HG02852 (cell line): ENCODE measurements around the gene TOP2B.

ENCODE experiments used
- ATAC-seq: cut with Tn5 transposase; IDR thresholded peaks from one replicate; pipeline ENCODE4 v1.9.1; 2021; ENCODE audit warnings: mild to moderate bottlenecking, moderate library complexity; ENCODE audit not compliant: unreplicated experiment

The TOP2B gene

DNA sequence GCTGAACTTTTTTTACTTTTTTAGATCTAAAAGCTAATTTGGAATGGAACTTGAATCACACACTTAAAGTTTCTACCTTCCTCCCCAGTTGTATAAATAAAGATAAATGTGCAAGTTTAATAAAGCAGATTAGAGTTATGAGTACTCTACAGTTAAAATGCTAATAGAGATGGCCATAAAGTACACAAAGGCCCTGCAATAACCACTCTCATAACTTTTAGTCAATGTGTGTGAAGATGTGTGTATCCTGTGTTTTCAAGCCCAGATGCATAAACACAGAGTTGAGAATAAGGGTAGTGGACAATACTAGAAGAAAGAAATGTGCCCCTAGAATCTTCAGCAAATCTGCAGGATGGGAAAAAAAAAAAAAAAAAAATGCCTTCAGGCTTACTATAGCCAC, 45.3 kb downstream of the TOP2B start:
- no peak for ATAC-seq

DNA sequence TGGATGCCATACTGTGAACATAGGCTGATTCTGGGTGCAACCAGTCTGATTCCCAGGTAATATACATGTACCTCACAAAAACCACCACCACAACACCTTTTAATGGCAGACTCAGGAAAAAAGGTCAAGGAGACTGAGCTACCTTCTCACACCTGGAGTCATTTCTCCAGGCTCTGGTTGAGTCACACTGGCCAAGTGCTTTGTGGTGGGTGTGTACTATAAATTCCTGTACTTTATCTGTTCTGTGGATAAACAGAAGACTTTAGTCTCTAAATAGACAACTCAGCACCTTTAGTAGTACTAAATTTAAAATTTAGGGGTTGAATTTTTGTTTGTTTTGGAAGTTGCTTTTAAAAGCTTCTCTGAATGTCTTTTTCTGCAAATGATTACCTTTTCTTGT, 46.7 kb downstream of the TOP2B start:
- ATAC-seq: no peak

DNA sequence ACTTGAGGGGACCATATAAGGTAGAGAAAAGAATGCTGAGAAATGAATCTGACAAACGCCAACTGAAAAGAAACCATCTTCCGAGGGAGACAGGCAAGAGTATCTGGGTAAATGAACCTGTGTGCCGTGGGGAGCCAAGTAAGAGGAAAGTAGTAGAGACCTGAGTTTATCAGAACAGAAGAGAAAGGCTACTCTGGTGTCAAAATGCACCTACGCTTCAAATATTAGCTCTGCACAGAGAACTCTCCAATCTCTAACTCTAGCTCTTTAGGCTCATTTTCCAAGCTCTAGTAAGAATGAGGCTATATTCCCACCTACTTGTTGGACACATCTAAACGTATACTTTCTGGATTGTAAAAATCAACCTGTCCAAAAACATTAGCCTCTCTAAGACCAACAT, 53.5 kb downstream of the TOP2B start:
- ATAC-seq: no peak

DNA sequence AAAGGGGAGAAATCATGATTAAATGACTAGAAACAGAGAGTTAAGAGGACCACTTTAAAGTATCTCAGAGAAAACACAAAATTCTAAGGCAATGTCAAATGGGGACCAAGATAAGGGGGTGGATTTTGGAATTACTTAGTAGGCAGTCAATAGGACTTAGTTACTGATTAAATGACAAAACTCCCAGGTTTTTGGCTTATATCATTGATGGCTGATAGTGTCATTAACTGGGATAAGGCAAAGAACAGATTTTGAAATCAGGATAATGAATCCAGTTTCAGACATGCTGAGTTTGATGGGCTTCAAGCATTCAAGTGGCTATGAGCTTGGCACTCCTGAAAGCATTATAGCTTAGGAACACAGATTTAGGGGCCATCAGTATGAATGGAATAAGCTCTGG, 53.9 kb downstream of the TOP2B start:
- ATAC-seq: no peak

DNA sequence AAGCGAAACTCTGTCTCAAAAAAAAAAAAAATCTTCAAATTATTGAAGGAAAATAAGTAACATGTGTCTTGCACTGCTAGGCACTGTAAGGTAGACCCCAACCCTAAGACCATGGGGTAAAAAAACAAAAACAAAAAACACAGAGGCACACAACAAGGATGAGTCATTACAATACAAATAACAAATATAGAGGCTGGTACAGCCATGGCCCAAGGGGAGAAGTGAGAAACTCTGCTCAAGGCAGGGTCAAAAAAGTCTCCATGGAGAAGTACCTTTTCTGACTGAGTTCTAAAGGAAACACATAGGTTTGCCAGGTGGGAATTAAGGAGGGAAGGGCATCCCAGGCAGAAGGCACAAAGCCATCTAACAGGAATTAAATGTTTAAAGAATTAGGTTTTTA, 54.5 kb downstream of the TOP2B start:
- no peak for ATAC-seq

DNA sequence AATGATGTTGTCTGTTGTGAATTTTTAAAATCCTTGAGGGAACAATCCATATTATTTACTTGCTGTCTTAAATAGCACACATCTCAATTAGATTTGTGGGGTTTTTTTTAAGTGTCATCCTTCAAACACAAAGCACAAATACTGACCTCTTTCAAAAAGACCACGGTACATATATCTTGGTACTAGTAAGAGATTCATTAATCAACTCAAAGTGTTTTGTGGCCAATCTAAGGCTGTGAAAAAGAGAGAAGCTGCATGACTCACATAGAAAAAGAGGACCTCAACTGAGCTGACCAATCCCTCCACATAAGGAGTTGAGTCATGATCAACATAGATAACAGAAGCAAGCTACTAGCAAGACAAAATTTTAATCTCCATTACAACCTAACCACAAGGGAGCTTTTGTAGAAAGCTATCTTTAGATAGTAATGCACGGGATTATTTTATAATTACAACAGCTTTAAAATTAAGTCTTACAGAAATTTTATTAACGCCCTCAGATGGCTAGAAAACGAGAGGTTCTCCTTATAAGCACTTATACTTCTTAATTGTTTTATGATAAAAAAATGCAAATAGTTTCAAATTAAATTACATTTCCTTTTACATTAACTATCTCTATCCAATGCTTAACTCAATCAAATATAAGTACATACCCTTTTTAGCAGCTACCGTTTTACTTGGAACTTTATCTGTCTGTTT, 60.5 kb downstream of the TOP2B start:
- no peak for ATAC-seq

DNA sequence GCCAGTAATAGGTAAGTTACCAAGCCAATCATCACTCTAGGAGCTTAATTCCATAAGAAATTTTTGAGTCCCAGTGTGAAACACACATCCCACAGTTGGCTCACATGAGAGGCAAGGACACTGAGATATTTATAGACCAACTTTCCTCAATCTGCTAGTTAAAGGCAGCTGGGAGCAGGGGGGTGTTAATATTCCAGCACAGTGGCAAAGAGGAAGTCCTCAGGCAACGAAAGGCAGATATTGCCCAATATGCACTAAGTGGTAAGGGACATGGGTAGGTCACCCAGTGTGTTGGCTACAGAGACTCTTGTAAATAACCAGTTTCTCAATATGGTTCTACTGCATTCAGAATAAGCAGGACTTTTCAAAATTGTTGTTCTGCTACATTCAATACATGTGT, 61.0 kb downstream of the TOP2B start:
- ATAC-seq: no peak

DNA sequence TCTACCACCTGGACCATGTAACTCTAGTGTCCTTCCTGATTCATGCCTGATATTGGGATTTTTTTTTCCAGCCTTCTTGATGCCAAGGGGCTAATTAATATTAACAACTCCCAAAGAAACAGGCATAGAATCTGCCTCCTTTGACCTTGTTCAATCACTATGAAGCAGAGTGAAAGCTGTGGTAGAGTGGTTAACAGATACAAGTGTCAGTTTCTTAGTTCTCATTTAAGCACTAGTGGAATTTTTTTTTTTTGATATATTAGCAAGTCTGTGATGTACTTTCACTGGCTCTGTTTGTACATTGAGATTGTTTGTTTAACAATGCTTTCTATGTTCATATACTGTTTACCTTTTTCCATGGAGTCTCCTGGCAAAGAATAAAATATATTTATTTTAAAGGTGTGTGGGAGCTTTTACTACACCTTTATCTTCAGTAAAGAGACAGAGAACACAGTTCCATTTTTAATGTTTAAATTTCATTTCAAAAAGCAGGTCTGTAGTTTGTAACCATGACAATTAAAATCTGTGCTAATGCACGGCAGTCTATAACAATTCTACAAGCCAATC, 67.1 kb downstream of the TOP2B start:
- ATAC-seq: no peak

DNA sequence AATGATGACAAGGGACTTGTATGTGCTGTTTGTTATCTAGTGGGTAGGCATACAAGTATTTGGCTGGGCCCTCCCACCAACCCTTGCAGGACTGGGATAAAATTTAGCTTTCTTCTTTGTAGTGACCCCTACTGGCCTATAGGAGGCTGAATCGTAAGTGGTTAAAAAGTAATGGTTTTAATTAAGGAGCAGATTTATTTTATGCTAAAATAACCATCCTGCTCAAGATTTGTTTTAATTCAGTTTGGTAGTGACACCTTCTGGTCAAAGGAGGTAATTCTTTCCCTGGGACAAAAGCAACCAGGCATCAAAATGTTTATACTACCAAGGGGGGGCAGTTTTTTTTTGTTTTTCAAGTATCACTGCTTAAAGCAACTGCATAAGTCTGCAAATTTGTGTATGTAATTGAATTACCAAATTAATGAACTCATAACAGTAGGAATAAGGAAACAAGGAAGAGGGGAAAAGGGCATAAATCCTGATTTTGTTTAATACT, 70.7 kb downstream of the TOP2B start:
- peak; percentile 39 for ATAC-seq

DNA sequence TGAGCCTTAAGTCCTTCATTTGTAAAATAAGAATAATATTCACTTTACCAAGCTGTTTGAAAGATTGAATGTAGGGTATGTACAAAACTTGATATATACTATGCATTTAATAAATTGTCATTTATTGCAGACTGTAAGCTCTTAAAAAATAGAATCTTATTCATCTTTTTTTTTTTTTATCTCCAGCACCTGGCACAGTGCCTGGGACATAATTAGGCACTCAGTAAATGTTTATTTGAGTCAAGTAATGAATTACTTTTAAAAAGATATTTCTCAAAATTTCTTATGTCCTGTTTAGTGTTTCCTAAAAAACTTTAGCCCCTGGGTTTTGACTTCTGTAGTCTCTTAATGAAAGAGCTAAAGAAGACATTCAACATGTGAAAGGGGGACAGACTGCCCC, 71.7 kb downstream of the TOP2B start:
- ATAC-seq: no peak

DNA sequence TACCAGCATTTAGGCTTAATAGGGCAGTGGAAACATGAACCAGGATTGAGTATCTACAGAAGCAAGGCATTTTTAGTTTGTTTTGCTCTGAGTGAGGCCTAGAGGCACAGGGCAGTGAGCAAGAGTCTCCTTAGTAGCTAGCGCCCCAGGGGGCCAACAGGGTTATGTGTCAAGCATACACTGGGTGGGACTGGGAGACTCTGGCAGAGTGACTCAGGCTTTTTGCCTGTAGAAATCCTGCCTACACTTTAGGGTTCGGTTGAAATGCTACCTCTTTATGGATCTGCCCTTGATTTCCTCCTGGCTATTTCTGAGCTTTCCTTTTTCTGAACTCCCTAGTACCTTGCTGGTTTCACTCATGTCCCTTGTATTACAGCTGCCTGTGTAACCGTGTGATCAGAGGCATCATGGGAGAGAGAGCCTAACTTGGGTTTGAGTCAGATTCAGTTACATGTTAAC, 72.2 kb downstream of the TOP2B start:
- ATAC-seq: no peak

DNA sequence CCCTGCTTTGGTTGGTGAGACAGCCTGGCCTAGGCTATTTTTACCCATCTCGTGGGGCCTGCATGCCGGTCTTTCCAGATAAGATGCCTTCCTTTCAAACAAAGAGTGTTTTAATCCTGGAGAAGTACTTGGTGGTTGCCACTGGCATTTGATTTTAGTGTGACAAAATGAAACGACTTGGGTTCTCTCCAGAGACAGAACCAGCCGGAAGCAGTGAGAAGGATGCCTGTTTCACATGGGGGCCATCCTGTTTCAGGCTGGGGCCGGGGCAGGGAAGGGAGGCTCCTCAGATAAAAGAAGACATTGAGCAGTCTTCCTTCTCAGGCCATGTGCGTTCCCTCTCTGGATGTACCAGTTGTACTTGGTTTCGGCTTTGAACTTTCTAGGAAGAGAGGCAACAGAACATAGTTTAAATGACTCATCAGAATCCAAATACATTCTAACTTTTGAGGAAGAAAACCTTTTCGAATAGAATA, 74.9 kb downstream of the TOP2B start:
- no peak for ATAC-seq

DNA sequence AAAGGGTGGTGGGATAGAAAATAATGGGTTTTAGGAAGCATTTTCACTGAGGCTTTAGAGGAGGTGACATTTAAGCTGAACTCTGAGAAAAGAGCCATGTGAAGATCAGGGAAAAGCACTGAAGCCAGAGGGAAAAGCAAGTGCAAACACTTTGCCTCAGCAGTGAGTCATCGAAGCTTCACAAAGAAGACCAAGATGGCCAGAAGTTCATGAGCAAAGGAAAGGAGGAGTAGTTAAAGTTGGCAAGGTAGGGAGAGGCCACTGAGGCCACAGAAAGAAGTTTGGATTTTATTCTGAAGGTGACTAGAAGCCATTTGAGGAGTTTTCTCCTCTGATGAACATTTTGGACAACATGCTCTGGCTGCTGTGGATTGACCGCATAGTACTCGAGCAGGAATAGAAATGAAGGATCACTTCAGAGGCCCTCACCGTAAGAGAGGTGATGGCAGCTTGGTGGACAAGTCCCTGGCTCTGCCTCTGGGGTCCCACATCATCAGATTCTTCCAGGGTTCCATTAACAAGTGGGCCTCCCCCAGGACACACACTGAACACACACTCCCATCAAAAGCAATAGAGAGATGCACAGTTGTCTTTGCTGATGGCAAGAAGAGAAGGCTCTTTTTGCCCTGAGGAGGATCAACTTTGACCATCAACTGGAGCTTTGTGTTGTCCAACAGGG, 75.5 kb downstream of the TOP2B start:
- ATAC-seq: no peak

DNA sequence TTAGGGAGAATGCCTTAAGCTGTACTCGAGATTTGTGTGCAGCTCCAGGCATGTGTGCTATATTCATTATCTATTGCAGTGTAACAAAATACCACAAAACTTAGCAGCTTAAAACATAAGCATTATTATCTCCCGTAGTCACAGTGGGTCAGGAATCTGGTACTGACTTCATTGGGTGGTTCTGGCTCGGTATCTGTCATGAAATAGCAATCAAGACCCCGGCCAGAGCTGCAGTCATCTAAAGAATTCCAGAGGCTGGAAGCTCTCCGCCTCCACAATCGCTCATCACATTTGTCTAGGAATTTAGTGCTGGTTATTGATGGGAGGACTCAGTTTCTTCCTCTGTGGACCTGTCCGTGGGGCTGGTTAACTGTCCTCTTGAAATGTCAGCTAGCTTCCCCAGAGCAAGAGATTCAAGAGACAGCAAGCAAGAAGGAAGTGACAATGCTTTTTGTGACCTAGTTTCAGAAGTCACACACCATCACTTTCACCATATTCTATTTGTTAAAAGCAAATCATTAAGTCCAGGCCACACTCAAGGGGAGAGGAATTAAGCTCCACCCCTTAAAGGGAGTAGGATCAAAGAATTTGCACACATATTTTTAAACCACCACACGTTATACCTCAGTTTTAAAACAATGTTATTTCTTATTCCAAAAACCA, 76.1 kb downstream of the TOP2B start:
- no peak for ATAC-seq

DNA sequence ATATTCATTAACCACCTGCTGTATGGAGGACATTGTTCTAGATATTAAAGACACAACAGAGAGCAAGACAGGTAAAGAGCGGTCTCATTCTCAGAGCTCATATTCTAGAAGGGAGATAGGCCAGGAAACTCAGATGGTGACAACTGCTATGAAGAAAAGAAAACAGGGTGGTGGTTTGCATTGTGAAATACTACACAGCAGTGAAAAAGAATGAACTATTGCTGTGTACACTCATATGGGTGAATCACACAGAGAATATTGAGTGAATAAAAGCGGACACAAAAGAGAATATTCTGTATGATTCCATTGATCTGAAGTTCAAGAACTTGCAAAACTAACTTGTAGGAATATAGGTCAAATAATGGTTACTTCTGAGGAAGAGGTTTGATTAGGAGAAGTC, 76.7 kb downstream of the TOP2B start:
- ATAC-seq: no peak

DNA sequence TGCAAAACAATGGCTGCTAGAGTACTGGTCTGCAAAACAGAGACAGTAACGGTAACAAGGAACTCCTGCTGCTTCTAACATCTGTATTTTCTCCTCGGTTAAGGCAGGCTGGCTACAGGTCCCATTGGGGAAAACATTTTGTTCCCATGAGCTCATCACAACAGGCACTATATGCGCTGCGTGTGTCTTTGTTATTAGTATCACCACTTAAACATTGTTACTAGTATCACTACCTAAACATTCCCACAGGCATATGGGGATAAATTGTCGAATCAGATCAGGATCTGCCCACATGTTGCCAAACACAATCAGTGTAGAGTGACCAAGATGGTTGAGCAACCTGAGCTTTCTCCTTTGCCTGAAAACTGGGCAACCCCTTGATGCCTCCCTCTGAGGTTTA, 77.2 kb downstream of the TOP2B start:
- ATAC-seq: no peak

DNA sequence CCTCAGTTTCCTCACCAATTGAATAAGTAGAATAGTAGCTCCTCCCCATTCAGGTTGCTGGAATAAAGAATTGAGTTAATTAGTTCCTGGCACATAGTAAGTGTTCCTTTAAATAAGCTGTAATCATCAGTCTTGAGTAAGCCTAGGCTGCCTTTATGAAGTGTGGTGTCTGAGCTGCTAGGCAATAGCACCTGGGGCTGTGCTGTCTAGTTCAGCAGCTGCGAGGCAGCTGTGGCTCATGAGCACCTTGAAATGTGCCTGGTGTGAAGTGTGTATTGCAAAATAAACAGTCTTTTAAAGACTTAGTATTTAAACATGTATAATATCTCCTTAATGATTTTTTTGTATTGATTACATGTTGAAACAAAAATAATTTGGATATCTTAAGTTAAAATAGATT, 77.6 kb downstream of the TOP2B start:
- no peak for ATAC-seq

DNA sequence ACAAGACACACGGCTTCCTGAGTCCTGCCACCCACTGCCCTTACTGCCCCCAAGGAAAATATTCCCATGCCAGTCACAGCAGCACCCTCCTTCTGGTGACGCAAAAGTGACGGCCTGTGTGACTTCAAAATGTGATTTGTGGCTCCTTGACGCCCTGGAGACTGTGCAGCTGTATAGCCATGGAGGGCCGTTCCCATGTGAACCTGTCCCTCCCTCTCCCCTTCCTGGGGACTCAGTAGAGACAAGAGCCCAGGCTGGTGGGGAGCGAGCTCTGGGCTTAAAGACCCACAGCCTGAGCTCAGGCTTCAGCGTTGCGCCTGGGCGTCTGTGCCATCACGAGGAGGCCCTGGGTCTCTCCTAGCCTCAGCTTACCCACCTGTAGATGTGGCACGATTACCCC, 78.2 kb downstream of the TOP2B start:
- ATAC-seq: no peak

DNA sequence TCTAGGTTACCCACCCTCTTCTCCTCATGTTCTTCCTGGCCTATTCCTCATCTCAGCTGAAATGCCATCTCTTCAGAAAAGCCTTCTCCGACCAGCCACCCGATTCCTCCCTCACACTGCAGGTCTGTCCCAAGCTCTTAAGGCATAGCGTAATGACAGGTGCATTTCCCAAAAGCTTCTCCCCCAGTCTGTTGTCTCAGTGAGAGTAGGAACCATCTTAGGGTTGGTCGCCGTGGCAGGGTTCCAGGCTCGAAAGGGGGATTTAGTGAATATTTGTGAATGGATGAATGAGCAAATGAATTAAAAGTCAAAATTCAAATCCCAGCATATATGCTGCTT, 78.6 kb downstream of the TOP2B start:
- ATAC-seq: no peak

DNA sequence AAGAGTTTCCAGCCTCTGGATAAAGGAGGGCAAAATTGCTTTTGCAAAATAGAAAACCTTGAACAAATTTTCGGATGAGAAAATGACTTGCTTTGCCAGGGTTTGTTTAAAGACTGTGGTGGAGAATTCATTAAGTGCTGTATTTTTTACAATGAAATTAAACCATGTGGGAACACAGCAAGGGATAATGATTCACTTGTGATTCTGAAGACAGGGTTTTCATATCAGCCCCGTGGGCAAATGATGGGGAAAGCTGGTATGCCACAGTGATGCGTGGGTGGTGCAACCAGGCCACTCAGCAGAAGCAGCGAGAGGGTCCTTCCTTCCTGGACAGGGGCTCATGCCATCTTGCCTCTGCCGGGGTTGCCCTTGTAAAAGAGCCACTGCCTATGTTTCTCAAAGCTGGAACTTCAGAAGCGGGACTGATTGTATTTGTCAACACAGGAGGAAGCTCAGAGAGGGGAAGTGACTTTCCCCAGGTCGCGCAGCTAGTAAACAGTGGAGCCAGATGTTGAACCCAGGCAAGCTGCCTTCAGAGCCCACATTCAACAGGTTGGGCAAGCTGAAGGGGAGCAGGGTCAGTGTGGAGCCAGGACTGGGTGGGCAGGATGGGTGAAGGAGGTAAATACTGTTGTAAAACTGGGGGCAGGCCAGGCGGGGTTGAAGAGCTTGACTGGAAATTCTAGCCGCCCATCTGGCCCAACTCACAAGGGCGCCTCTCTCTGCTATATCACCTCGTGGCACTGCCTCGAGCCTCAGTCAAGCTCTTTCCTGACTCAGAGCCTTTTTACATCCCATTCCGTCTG, 79.1 kb downstream of the TOP2B start:
- no peak for ATAC-seq
